ENCODE data around the gene RBFA.

The RBFA gene

DNA sequence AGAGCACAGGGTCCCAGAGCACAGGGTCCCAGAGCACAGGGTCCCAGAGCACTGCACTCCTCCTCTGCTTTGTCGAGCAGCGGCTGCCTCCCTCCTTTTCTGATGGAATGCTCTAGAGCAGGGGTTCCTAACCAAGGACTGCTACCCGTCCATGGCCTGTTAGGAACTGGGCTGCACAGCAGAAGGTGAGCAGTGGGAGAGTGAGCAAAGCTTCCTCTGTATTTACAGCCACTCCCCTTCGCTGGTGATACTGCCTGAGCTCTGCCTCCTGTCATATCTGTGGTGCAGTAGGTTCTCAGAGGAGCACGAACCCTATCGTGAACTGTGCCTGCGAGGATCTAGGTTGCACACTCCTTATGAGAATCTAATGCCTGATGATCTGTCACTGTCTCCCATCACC is 41.7 kb downstream of the RBFA start:
- Histone ChIP-seq H3K4me3 (IDR thresholded peaks at IDR 0.05; ENCODE audit: insufficient read depth, low read depth, low read length) (no peak overlapping the region), H3K4me2 (no peak overlapping the region), H3K4me1 (ENCODE audit: low read depth, poor library complexity, severe bottlenecking) (no peaks in the 10 kb centered on the region), H3K79me2 (ENCODE audit: insufficient read depth, low read depth) (no peaks in the 10 kb centered on the region), H3K9ac (no peak overlapping the region), H3K36me3 (ENCODE audit: insufficient read depth) (no peaks in the 10 kb centered on the region), H4K20me1 (ENCODE audit: insufficient read depth) (no peaks in the 10 kb centered on the region), H3K27ac (no peak overlapping the region), H3K27me3 (ENCODE audit: insufficient read depth, low read depth) (no peaks in the 10 kb centered on the region), H2AFZ (ENCODE audit: low read depth) (no peak overlapping the region)
- no peak for TF ChIP-seq CTCF (conservative IDR thresholded peaks at IDR 0.05; ENCODE audit: low read depth, low read length)

DNA sequence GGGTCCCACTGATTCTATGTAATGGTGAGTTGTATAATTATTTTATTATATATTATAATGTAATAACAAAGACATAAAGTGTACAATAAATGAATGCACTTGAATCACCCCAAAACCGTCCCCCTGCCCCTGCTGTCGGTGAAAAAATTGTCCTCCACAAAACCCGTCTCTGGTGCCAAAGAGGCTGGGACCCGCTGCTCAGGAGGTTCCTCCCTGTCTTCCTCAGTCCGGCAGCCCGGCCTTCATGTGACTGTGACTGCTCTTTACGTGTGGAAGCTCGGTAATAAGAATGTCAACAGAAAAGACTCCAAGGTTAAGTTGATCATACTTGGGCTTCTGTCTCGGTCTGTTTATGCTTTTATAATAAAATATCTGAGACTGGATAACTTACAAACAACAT is 42.1 kb downstream of the RBFA start:
- Histone ChIP-seq H2AFZ (ENCODE audit: low read depth) (no peak overlapping the region), H3K4me1 (ENCODE audit: low read depth, poor library complexity, severe bottlenecking) (no peaks in the 10 kb centered on the region), H3K4me3 (IDR thresholded peaks at IDR 0.05; ENCODE audit: insufficient read depth, low read depth, low read length) (no peak overlapping the region), H3K27ac (no peak overlapping the region), H3K79me2 (ENCODE audit: insufficient read depth, low read depth) (no peaks in the 10 kb centered on the region), H4K20me1 (ENCODE audit: insufficient read depth) (no peaks in the 10 kb centered on the region), H3K9ac (no peak overlapping the region), H3K27me3 (ENCODE audit: insufficient read depth, low read depth) (no peaks in the 10 kb centered on the region), H3K36me3 (ENCODE audit: insufficient read depth) (no peaks in the 10 kb centered on the region), H3K4me2 (no peak overlapping the region)
- no peak for TF ChIP-seq CTCF (conservative IDR thresholded peaks at IDR 0.05; ENCODE audit: low read depth, low read length)

- no peak overlapping the region for H3K9ac ChIP-seq
- TF ChIP-seq CTCF (conservative IDR thresholded peaks at IDR 0.05; ENCODE audit: low read depth, low read length): no peak
- H3K27me3 ChIP-seq (ENCODE audit: insufficient read depth, low read depth): no peaks in the 10 kb centered on the region
- no peak overlapping the region for H2AFZ ChIP-seq (ENCODE audit: low read depth)
- H3K79me2 ChIP-seq (ENCODE audit: insufficient read depth, low read depth): no peaks in the 10 kb centered on the region
- no peaks in the 10 kb centered on the region for H4K20me1 ChIP-seq (ENCODE audit: insufficient read depth)
- no peaks in the 10 kb centered on the region for H3K4me1 ChIP-seq (ENCODE audit: low read depth, poor library complexity, severe bottlenecking)
- H3K27ac ChIP-seq: no peak overlapping the region
- H3K36me3 ChIP-seq (ENCODE audit: insufficient read depth): no peaks in the 10 kb centered on the region
- no peak overlapping the region for H3K4me3 ChIP-seq (IDR thresholded peaks at IDR 0.05; ENCODE audit: insufficient read depth, low read depth, low read length)
- H3K4me2 ChIP-seq: no peak overlapping the region
These were observed 43.6 kb downstream of the RBFA start for GRCh38 chr18:80077873-80078272.
